HG03280 (cell line): ENCODE results near the gene SLC16A5.
"Not testable (repeated sequence)": the region's sequence is repeated elsewhere in the genome, so short reads cannot be mapped to it uniquely, and the experiment has no call there.

Experiments used
- ATAC-seq: cut with Tn5 transposase; IDR thresholded peaks from one replicate; pipeline ENCODE4 v1.9.1; 2021; ENCODE audit warnings: mild to moderate bottlenecking, moderate library complexity; ENCODE audit not compliant: unreplicated experiment

Gene SLC16A5

DNA sequence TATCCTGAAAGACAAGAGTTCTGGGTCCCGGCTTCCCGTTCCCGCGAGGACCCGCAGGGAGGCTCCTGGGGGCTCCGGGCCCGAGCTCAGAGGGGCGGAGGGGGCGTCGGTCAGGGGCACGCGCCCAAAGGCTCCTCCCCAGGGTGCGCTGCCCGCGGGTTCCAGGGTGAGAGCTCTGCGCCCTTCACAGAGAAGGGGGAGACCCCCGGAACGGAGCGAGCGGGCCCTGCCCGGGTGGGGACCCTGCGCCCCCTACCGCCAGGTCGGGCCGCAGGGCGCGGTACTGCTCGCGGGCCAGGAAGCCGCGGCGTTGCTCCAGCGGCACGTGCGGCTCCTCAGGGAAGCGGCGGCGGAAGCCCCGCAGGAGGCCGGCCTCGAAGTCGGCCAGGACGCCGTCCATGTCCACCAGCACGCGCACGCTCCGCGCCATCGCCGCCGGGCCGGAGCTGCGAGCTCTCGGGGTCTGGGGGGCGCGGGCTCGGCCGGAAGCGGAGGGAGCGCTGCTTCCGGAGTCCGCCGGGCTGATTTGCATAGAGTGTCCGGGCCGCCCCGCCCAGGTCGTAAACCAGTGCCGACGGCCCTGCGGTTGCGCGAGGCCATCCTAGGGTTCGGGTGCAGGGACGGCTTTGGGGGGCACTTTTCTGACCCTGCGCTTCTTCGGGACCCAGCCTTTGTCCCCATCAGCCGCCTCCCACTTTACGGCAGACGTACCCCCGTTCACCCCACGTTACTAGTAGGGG lies 43.7 kb downstream of the SLC16A5 start, which contains the start of gene NT5C:
Gene NT5C, minus strand, starts transcription at position 465 of the 740 bp plus-strand sequence. Its CDS starts 35 bp downstream, at position 430.
- ATAC-seq = peak; percentile 82

DNA sequence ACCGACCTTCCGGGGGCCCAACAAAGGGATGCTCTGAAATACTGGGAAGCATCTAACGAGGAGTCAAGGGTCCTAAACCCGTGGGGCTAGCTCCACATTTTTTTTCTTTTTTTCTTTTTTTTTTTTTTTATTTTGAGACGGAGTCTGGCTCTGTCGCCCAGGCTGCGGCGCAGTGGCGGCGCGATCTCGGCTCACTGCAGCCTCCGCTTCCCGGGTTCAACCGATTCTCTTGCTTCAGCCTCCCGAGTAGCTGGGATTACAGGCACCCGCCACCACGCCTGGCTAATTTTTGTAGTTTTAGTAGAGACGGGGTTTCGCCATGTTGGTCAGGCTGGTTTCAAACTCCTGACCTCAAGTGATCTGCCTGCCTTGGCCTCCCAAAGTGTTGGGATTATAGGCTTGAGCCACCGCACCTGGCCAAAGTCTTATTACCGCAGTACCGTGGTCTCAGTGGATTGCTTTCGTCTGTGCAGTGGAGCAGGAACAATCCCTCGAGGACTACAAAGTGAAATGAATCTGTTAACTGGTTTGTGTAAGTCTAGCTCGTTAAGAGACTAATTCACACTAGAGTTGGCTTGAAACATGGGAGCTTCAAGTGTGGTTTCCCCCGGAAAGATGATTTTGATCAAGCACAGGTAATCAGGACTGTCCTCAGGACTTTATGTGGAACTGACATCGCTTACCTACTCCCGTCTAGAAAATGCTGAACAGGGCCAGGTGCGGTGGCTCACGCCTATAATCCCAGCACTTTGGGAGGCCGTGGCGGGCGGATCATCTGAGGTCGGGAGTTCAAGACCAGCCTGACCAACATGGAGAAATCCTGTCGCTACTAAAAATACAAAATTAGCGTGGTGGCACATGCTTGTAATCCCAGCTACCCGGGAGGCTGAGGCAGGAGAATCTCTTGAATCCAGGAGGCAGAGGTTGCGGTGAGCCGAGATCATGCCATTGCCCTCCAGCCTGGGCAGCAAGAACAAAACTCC lies 44.6 kb downstream of the SLC16A5 start:
- ATAC-seq = not testable (repeated sequence)

DNA sequence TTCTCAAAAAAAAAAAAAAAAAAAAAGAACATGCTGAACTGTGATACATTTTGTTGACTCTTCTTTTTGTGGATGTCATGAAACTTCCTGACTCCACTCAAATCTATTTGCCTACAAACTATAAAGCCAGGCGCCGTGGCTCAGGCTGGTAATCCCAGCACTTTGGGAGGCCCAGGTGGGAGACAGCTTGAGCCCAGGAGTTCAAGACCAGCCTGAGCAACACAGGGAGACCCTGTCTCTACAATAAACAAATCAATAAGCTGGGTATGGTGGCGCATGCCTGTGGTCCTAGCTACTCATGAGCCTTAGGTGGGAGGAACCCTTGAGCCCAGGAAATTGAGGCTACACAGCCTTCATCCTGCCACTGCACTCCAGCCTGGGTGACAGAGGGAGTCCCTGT lies 45.2 kb downstream of the SLC16A5 start:
- no peak for ATAC-seq

DNA sequence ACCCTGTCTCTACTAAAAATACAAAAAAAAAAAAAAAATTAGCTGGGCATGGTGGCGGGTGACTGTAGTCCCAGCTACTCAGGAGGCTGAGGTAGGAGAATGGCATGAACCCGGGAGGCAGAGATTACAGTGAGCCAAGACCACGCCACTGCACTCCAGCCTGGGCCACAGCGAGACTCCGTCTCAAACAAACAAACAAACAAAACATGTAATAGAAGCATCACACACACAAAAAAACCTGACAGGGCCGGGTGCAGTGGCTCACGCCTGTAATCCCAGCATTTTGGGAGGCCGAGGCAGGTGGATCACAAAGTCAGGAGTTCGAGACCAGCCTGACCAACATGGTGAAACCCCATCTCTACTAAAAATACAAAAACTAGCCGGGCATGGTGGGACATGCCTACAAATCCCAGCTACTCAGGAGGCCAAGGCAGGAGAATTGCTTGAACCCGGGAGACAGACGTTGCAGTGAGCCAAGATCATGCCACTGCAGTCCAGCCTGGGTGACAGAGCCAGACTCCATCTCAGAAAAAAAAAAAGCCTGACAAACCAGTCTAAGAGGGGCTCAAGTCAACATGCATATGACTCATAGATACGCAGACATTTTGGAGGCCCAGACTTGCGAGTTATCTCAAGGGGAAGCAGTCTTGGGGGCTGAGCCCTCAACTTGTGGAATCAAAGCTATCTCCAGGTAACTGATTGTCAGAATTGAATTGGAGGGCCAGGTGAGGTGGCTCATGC lies 46.0 kb downstream of the SLC16A5 start:
- ATAC-seq = not testable (repeated sequence)

DNA sequence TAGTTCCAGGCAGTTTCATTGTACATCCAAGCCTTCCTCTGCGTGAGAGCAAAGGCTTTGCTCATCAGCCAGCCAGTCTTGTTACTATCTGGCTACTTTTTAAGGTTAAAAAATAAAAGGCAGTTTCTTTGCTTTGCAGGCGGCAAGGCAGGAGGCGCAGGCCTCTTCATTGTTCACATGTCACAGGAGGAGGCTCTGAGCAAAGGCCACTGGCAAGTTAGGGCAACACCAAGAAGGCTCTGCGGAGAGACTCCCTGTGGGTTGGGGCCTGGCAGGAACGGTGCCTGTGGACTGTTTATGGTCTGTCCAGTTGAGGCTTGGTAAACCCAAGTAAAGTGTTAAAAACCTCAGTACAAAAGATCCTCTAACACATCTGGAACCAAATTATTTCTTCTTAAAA lies 47.7 kb downstream of the SLC16A5 start:
- ATAC-seq = no peak

DNA sequence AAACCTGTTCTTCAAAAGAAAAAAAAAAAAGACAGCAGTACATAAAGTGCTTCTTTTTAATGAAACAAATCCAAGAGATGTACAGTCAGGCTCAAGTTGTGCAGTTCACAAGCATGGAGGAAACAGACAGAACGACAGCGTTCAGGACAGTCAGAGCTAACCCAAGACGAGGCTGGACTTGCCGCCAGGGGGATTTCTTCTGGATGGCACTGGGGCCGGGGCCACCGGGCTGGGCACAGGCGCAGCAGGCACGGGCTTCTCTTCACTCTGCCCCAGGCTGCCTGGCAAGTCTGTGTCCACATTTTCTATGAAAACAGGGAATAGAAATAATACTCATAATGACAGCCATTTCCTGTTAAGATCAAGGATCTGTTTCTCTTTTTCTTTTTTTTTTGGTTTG lies 48.2 kb downstream of the SLC16A5 start:
- no peak for ATAC-seq

DNA sequence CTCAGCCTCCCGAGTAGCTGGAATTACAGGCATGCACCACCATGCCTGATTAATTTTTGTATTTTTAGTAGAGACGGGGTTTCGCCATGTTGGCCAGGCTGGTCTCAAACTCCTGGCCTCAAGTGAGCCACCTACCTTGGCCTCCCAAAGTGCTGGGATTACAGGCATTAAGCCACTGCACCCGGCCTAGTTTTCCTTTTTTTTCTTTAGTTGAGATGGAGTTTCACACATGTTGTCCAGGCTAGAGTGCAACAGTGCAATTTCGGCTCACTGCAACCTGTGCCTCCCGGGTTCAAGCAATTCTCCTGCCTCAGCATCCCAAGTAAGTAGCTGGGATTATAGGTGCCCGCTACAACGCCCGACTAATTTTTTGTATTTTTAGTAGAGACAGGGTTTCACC lies 50.0 kb downstream of the SLC16A5 start:
- not testable (repeated sequence) for ATAC-seq

DNA sequence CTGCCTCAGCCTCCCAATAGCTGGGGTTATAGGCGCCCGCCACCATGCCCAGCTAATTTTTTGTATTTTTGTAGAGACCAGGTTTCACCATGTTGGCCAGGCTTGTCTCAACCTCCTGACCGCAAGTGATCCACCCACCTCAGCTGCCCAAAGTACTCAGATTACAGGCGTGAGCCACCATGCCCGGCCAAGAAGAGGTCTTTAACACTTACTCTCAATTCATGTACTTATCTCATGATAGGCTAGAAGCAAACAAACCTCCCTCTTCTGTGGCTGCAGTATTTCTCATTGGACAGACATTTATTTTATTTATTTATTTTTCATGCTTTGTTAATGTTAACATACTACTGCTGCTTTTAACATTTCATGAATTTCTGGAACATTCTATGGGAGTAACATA lies 50.8 kb downstream of the SLC16A5 start:
- no peak for ATAC-seq

DNA sequence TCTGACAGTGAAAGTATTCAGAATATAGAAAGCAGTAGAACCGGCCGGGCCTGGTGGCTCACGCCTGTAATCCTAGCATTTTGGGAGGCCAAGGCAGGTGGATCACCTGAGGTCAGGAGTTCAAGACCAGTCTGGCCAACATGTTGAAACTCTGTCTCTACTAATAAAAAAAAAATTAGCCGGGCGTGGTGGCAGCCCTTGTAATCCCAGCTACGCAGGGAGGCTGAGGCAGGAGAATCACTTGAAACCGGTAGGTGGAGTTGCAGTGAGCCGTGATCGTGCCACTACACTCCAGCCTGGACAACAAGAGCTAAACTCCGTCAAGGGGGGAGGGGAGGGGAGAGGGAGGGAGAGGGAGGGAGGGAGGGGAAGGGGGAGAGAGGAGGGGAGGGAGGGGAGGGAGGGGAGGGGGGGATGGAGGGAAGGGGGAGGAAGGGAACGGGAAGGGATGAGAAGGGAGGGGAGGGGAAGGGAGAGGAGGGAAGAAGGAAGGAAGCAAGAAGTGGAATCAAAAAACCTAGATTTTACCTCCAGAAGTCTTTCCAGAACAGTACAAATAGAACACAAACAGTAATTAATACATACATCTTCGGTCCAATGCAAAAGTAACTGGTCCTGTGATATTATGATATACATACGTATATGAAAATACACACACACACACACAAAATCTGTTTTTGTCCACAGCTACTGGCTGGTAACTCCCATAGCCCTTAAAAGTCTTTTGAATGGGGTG lies 54.6 kb downstream of the SLC16A5 start:
- ATAC-seq = no peak

DNA sequence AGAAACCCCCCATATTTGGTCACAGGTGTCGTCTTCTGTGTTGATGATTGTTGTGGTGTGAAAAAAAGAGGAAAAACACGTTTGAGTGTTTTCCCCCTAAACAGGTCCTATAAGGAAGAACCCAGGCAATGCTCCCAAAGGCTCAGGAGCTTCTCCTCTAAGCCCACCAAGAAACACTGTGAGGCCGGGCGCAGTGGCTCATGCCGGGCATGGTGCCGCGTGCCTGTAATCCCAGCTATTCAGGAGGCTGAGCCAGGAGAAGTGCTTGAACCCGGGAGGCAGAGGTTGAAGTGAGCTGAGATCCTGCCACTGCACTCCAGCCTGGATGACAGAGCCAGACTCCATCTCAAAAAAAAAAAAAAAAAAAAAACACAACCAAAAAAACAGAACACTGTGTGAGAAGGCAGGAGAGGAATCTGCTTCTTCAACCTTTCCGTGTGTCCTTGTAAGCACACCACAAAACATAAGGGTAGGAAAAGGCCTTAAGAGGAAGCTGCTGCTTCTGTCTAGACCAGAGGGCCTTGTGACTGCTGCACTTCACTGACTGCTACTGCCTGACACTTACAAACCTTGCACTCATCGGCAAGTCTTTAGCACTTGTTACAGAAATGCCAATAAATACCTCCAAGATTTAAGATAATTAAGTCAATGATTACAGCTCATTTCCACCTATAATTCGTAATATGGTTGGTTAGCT lies 57.2 kb downstream of the SLC16A5 start:
- no peak for ATAC-seq

DNA sequence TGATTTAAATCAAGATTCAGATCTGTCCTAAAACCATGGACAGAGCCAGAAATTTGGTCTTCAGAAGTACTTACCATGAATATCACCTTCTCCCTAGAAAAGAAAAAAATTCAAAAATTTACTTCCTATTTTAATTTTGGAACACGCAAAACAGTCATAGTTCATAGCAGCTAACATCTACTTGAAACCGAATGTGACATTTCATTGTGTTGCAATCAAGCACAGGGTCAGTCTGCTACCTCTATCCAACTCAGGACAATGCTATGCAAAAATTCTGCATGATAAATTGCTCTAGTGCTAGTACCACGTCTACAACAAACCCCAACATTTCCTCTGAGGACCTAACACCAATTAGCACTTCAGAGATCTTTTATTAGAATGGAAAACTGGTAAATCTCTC lies 58.8 kb downstream of the SLC16A5 start:
- no peak for ATAC-seq

DNA sequence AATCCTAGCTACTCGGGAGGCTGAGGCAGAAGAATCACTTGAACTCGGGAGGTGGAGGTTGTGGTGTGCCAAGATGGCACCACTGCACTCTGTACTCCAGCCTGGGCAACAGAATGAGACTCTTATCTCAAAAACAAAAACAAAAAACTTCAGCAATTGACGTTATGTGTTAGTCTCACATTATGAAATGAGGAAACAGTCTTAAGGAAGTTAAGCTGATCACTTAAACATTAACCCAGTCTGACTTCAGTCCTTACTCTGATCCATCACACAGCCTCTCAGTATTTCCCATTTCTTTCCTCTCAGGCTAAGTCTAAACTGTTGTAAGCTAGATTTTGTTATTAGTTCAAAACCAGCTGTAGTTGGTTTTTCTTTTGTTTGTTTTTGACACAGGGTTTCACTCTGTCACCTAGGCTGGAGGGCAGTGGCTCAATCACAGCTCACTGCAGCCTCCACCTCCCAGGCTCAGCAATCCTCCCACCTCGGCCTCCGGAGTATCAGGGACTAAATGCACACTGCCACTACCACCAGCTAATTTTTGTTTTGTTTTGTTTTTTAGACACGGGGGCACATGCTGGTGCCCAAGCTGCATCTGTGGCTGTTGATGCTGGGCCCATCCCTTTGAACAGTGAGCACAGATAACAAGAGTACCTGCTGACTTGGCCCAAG lies 60.3 kb downstream of the SLC16A5 start:
- no peak for ATAC-seq

DNA sequence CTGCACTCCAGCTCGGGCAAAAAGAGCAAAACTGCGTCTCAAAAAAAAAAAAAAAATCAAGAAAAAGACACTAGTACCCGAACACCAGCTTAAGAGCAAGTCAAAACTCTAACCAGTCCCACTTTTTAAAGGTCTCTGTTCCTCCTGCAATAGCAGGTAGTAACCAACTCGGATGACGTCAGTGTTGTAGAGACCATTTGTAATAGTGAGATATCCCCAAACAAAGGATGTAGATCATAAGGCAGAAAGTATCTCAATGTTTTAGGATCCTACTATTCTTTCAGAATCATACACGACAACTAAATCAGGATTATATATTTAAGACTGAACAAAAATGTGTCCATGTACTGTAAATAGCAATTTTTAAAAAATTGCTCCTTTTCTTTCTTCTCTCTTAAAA lies 64.2 kb downstream of the SLC16A5 start:
- ATAC-seq = no peak

DNA sequence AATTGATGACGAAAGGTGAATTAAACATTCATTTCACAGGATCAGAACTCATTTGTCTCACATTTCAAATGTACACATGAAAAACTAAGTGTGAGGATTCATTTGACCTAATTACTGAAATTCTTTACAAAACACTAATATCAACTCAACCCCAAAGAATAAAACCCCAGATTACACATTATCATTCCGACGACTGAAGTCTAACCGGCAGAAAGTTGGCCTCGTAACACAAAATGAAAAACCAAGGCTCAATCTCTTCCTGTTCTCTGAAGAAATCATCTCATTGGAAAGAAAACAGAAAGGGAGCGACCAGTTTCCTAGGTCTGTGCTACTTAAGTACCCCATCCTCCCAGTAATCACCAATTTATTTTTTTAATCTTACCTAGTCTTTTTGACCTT lies 64.8 kb downstream of the SLC16A5 start:
- no peak for ATAC-seq

DNA sequence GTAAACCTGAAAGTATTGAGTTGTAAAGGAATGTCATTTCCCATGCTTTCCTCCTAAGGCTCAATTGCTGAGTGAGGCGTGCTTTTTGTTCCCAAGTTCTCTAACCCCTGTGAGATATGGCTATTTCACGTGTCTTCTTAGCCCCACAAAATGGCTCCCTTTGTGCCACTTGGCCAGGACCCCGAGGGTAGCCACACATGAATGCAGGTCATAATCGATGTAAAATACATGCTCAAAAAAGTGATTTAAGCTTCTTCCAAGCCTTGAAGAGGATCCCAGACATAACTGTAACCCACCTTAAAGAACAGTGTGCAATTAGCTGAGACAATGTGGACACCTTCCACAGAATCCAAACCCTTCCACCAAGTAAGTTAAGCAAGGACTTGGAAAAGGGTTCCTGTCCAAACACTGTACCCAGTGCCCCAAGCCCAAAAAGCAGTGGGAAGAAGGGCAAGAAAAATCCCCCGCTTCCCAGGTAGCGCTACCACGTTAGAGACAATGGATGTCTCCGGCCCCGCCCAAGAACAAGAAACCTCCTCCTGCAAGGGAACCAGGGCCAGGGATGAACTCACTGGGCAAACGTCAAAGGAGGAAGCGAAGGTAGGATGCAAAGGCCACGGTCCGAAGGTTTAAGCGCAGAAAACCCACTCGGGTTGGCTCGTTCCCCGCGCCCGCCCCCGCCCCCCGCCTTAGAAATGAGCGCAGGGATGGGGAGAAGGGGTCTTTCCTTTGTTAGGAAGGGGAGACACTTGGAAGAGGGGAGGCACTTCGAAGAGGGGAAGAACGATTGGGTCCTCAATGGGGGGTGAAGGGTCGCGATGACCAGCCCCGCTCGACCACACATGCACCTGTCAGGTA lies 65.4 kb downstream of the SLC16A5 start:
- ATAC-seq = no peak

DNA sequence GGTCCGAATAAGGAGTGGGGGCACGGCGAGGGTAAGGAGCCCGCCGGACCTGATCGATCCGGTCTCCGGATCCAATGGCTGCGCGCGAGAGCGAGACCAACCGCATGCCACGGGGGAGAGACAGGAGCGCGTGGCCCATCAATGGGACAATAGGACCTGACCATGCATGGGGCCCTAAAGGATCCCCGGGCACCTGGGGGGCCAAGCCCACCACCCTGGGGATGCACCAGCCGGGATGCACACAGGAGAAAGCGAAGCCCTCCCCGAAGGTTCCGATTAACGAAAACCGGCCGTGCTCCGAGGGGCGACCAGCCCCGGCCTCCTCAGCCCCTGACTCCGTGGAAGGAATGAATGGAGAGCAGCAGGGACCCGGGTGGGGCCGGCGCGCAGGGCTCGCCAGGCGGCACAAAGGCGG lies 66.0 kb downstream of the SLC16A5 start:
- peak; percentile 10 for ATAC-seq

DNA sequence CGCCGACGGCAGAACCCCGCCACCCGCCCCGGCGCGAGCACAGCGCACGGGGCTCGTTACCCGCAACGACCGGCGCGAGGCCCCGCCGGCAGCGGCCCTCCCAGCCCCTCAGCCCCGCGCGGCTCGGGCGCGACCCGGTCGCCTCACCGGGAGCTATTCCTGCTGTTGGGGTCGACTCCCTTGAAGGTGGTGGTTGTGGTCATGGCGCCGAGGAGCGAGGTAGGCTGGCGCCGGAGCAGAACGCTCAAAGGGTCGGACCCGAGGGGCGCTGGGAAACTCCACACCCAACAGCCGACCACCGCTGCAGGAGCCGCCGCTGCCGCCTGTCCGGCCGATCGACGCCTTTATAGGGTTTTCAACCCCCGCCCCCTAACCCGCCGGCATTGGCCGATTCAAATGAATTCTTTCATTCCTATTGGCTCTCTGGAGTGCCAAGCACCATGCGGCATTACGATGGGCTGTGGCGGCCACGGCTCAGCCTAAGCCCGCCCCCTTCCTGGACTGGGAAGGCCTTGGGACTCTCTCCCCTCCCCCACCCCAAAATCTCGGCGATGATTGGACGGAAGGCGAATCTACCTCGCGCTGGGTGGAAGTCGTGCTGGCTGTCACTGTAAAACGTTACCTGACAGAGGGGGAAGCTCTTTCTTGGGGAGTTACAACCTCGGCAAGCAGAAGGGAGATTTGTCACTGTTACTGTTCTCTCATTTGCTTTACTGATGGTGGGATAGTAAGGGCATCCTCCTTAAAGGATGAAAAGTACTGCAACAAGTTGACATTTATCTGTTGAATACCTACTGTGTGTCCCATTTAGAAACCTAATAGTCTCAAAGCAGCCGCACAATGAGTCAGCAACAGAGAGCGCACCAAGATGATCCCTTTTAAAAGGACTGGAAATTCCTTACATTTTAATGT lies 66.7 kb downstream of the SLC16A5 start, which contains the start of gene JPT1:
Gene JPT1, minus strand, starts transcription at position 318 of the 912 bp plus-strand sequence. Its CDS starts 115 bp downstream, at position 203.
- peak; percentile 95 for ATAC-seq
